K562 (cell line): ENCODE data around the gene VRK3. TPM values are rescaled to one million over a fixed set of nuclear protein-coding genes. Genes with fewer than 3 reads are reported as not detected.

ENCODE experiments used
- BMI1 ChIP-seq: fragments of 150-350 bp; IDR thresholded peaks from 2 replicates; pipeline ENCODE4 v1.6.1; 2014; ENCODE audit warnings: low read length
- BRF2 ChIP-seq: IDR thresholded peaks from 3 replicates; pipeline ENCODE4 v1.6.1; 2011; ENCODE audit warnings: borderline replicate concordance, mild to moderate bottlenecking; ENCODE audit not compliant: insufficient read length, insufficient read depth
- CBFB ChIP-seq: sonication (generic); formaldehyde crosslinking; IDR thresholded peaks from 2 replicates; pipeline ENCODE4 v1.4.0; 2020; ENCODE audit warnings: mild to moderate bottlenecking, missing genetic modification reagents
- CREB5 ChIP-seq: fragments of 250-450 bp; sonication (Bioruptor Pico); IDR thresholded peaks from 2 replicates; pipeline ENCODE4 v1.5.0; 2020; ENCODE audit warnings: mild to moderate bottlenecking
- E2F1 ChIP-seq: sonication (generic); formaldehyde crosslinking; IDR thresholded peaks from 2 replicates; pipeline ENCODE4 v1.8.1; 2023; ENCODE audit warnings: mild to moderate bottlenecking, missing genetic modification reagents, moderate library complexity
- E2F6 ChIP-seq, 2 experiments: IDR thresholded peaks; 2 replicates each; pipeline ENCODE4 v1.6.1; 2011; ENCODE audit warnings: borderline replicate concordance in 1 of 2, control low read depth in 1 of 2, low read depth in 1 of 2, low read length in 1 of 2, mild to moderate bottlenecking in 1 of 2, mixed read lengths in 1 of 2, moderate library complexity in 1 of 2; ENCODE audit not compliant: insufficient read depth in 1 of 2, insufficient read length in 1 of 2, poor library complexity in 1 of 2, severe bottlenecking in 1 of 2; ENCODE audit errors: extremely low read depth in 1 of 2
- FOXK2 ChIP-seq, 2 experiments: fragments of 450-650 bp; IDR thresholded peaks in 1 of 2; conservative IDR thresholded peaks in 1 of 2; 2 replicates each; pipeline ENCODE4 v1.6.1; 2016; ENCODE audit warnings: low read depth in 2 of 2, mild to moderate bottlenecking in 1 of 2
- HMG20A ChIP-seq: fragments of 450-650 bp; formaldehyde crosslinking; conservative IDR thresholded peaks from 2 replicates; pipeline ENCODE4 v1.4.0; 2020; ENCODE audit warnings: mild to moderate bottlenecking, mixed read lengths
- RBFOX2 ChIP-seq: fragments of 200-400 bp; formaldehyde crosslinking; IDR thresholded peaks from 2 replicates; pipeline ENCODE4 v1.6.1; 2017; ENCODE audit warnings: low read depth, mild to moderate bottlenecking, low read length, moderate library complexity
- RFX7 ChIP-seq: fragments of 250-450 bp; sonication (Bioruptor Pico); IDR thresholded peaks from 2 replicates; pipeline ENCODE4 v1.5.1; 2021; ENCODE audit warnings: mild to moderate bottlenecking
- RNF2 ChIP-seq: sonication (generic); IDR thresholded peaks from 2 replicates; pipeline ENCODE4 v1.6.1; 2016
- SMARCA4 ChIP-seq: fragments of 450-650 bp; IDR thresholded peaks from 2 replicates; pipeline ENCODE4 v1.6.1; 2016
- SRSF1 ChIP-seq: fragments of 200-400 bp; formaldehyde crosslinking; IDR thresholded peaks from 2 replicates; pipeline ENCODE4 v1.6.1; 2017; ENCODE audit warnings: mild to moderate bottlenecking, low read depth, low read length, moderate library complexity
- SRSF3 ChIP-seq: fragments of 200-400 bp; formaldehyde crosslinking; IDR thresholded peaks from 2 replicates; pipeline ENCODE4 v1.6.1; 2016; ENCODE audit warnings: mild to moderate bottlenecking, low read length, moderate library complexity; ENCODE audit not compliant: insufficient read depth
- ZBTB1 ChIP-seq: sonication (generic); formaldehyde crosslinking; IDR thresholded peaks from 2 replicates; pipeline ENCODE4 v1.8.1; 2023; ENCODE audit warnings: missing genetic modification reagents, low read depth, mild to moderate bottlenecking, borderline replicate concordance
- ZHX1 ChIP-seq: fragments of 150-350 bp; conservative IDR thresholded peaks from 2 replicates; pipeline ENCODE4 v1.6.1; 2014; ENCODE audit warnings: low read length
- ZNF124 ChIP-seq: sonication (generic); formaldehyde crosslinking; IDR thresholded peaks from 2 replicates; pipeline ENCODE4 v1.8.1; 2022; ENCODE audit warnings: missing genetic modification reagents
- ZNF239 ChIP-seq: fragments of 250-450 bp; sonication (Bioruptor Pico); IDR thresholded peaks from 2 replicates; pipeline ENCODE4 v1.4.0; 2020; ENCODE audit warnings: mild to moderate bottlenecking
- polyA plus RNA-seq, 8 experiments: library from polyadenylated mRNA; depleted of rRNA in 4 of 8; stranded (reverse) in 5 of 8; unstranded in 3 of 8; fragments of >200 nt; fragmentation: Nextera tagmentation in 2 of 8; fragmentation: Illumina TruSeq in 1 of 8; extraction: Ambion mirVana in 2 of 8; extraction: Trizol in 1 of 8; gene quantifications; 2 replicates each; pipeline versions ENCODE4 v1.2.1 to v1.2.3, GENCODE V29; 2011 to 2014; ENCODE audit warnings: inconsistent platforms in 1 of 8, missing spikeins in 1 of 8
- total RNA-seq, 7 experiments: library from RNA; depleted of rRNA in 6 of 7; stranded (reverse); fragments of >200 nt in 6 of 7; fragmentation: Illumina TruSeq in 2 of 7; extraction: Trizol in 2 of 7; gene quantifications; 2 replicates each; pipeline versions ENCODE4 v1.2.1 to v1.2.3, GENCODE V29; 2011 to 2021; ENCODE audit warnings: low replicate concordance in 1 of 7

The VRK3 gene
- total and polyA plus RNA-seq, 9 of the 15 experiments (the other 6 are each of a cell fraction or from before 2014, with no cell fraction given), result 25.6 to 94.3 (median 42.9) TPM

- no peak for TF ChIP-seq ZBTB1
- no peak for TF ChIP-seq SRSF1
- TF ChIP-seq RNF2, result no peak
- TF ChIP-seq CREB5 (CRISPR knock-in tag), result no peak
- 0 out of 4 replicates have a peak, but pooled peaks of 1 of the 2 experiments have one; percentile 38 for TF ChIP-seq FOXK2 (conservative IDR thresholded peaks at IDR 0.05 in 1 of 2, IDR thresholded peaks at IDR 0.05 in 1 of 2; ENCODE audit: low read depth in 2 of 2)
- no peak for TF ChIP-seq BRF2
- no peak for TF ChIP-seq HMG20A
- TF ChIP-seq SMARCA4, result no peak
- TF ChIP-seq ZNF124 (CRISPR knock-in tag), result no peak
- no peak for TF ChIP-seq E2F1 (CRISPR knock-in tag)
- TF ChIP-seq SRSF3, result no peak
- TF ChIP-seq ZHX1, result peak; percentile 44; the same call in 1 of the 2 replicates
- no peak for TF ChIP-seq RBFOX2
- no peak for TF ChIP-seq E2F6 (IDR thresholded peaks at IDR 0.05; ENCODE audit: borderline replicate concordance in 1 of 2, extremely low read depth in 1 of 2, insufficient read depth in 1 of 2, insufficient read length in 1 of 2, low read depth in 1 of 2, low read length in 1 of 2, poor library complexity in 1 of 2, severe bottlenecking in 1 of 2)
- no peak for TF ChIP-seq BMI1
- no peak for TF ChIP-seq CBFB
- TF ChIP-seq RFX7 (CRISPR knock-in tag), result no peak
- no peak for TF ChIP-seq ZNF239
Observed at GRCh38 chr19:50046649-50047503, 21.7 kb upstream of the VRK3 start (continued).
